HEK293T (cell line): Measurements from ENCODE around the gene ZNF627.

Experiments
- CTCF ChIA-PET: fragments of 350-600 bp; formaldehyde crosslinking; extraction: SDS; loops from one replicate; lab custom pipeline; 2021; ENCODE audit warnings: antibody characterized with exemption, inconsistent platforms; lab: Yijun Ruan, JAX
- POLR2A ChIA-PET: fragments of 350-600 bp; formaldehyde crosslinking; extraction: SDS; loops from one replicate; lab custom pipeline; 2020; ENCODE audit warnings: antibody characterized with exemption, inconsistent platforms; lab: Yijun Ruan, JAX
- DNase-seq: peaks from one replicate; pipeline ENCODE4 v3.0.0; 2012; ENCODE audit warnings: mixed read lengths; ENCODE audit errors: extremely low spot score
- ARNT ChIP-seq: fragments of 450-650 bp; IDR thresholded peaks from 2 replicates; pipeline ENCODE4 v1.6.1; 2017; ENCODE audit warnings: mild to moderate bottlenecking
- BHLHE40 ChIP-seq: fragments of 450-650 bp; IDR thresholded peaks from 2 replicates; pipeline ENCODE4 v1.6.1; 2016; ENCODE audit warnings: mild to moderate bottlenecking, moderate library complexity, borderline replicate concordance
- CTBP1 ChIP-seq: fragments of 450-650 bp; IDR thresholded peaks from 2 replicates; pipeline ENCODE4 v1.6.1; 2016; ENCODE audit warnings: borderline replicate concordance
- ELF4 ChIP-seq: fragments of 450-650 bp; IDR thresholded peaks from 2 replicates; pipeline ENCODE4 v1.6.1; 2017; ENCODE audit warnings: antibody characterized with exemption
- FOXA1 ChIP-seq: fragments of 450-650 bp; IDR thresholded peaks from 2 replicates; pipeline ENCODE4 v1.6.1; 2016; ENCODE audit warnings: mild to moderate bottlenecking
- FOXK2 ChIP-seq: fragments of 450-650 bp; IDR thresholded peaks from 2 replicates; pipeline ENCODE4 v1.6.1; 2016; ENCODE audit warnings: mild to moderate bottlenecking
- FOXM1 ChIP-seq: fragments of 450-650 bp; IDR thresholded peaks from 2 replicates; pipeline ENCODE4 v1.6.1; 2017; ENCODE audit warnings: mild to moderate bottlenecking, borderline replicate concordance
- HDGF ChIP-seq: fragments of 450-650 bp; IDR thresholded peaks from 2 replicates; pipeline ENCODE4 v1.6.1; 2017; ENCODE audit warnings: antibody characterized with exemption, borderline replicate concordance
- L3MBTL2 ChIP-seq: fragments of 450-650 bp; conservative IDR thresholded peaks from 2 replicates; pipeline ENCODE4 v1.6.1; 2016; ENCODE audit warnings: mild to moderate bottlenecking
- LEF1 ChIP-seq: fragments of 450-650 bp; IDR thresholded peaks from 2 replicates; pipeline ENCODE4 v1.6.1; 2017; ENCODE audit warnings: mild to moderate bottlenecking, borderline replicate concordance
- NFRKB ChIP-seq: fragments of 450-650 bp; IDR thresholded peaks from 2 replicates; pipeline ENCODE4 v1.6.1; 2016; ENCODE audit warnings: mild to moderate bottlenecking, moderate library complexity
- SP1 ChIP-seq: fragments of 450-650 bp; IDR thresholded peaks from 2 replicates; pipeline ENCODE4 v1.6.1; 2017
- SUZ12 ChIP-seq: fragments of 450-650 bp; IDR thresholded peaks from 2 replicates; pipeline ENCODE4 v1.6.1; 2016; ENCODE audit warnings: mild to moderate bottlenecking
- TARDBP ChIP-seq: fragments of 450-650 bp; IDR thresholded peaks from 2 replicates; pipeline ENCODE4 v1.6.1; 2016
- ZNF384 ChIP-seq: fragments of 450-650 bp; IDR thresholded peaks from 2 replicates; pipeline ENCODE4 v1.6.1; 2016
- TF ChIP-seq, protein P1 (sequence below): fragments of 450-650 bp; IDR thresholded peaks from 2 replicates; pipeline ENCODE4 v1.6.1; 2016

ZNF627 gene

DNA sequence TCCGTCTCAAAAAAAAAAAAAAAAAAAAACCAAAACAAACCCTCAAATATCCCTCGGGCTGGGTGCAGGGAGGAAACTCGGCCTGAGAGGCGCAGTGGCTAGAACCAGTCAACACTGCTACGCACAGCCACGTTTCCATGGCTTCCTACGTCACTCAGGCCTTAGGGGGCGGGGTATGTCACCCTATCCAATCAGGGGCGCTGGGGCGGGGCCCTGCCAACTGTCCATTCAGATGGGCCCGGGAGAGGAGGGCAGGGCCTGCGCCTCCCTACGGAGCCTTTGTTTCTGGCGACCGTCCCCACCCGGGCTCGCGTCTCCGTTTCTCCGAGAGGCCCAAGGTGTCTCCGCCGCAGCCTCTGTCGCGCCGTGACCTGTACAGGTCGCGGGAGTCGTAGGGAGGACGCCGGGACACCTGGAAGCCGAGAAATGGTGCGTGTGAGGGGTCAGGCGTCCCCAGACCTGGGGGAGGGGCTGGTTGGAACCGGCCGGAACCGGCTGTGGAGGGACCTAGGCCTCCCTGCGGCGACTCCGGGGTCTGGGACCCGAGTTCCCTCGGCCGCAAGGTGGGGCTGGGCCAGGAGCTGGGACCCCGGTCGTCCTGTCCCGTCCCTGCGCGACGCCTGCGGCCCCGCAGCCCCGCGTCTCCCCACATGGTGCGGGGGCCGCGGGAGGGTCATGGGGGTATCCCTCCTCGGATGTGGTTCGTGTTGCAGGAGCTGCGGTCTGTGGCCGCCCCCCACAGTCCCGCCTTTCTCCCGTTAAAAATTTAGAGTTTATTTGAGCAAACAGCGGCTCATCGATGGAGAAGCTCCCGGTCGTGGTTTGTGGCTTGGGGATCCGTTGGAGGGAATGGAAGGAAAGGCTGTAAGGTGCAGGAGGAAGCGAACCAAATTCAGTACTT lies at the start of gene ZNF627:
TSS of gene ZNF627 (plus strand) at position 282 of the 901 bp plus-strand sequence. CDS start at position 427, 145 bp downstream.
- CTCF ChIA-PET, result no interaction called here
- POLR2A ChIA-PET, result interaction anchor here (0.7 to 1.6 kb wide), 7 partner anchors 12 to 1931 kb away, joined by 3 to 7 read pairs (median 3); partner anchors contain the start of genes ECSIT and ELOF1
- peak; percentile 96 for DNase-seq
- TF ChIP-seq NFRKB, result no peak
- no peak for TF ChIP-seq SP1
- TF ChIP-seq FOXM1, result no peak
- TF ChIP-seq SUZ12, result no peak
- peak; percentile 97 for TF ChIP-seq ZNF384
- no peak for TF ChIP-seq TARDBP
- TF ChIP-seq FOXK2, result no peak
- no peak for TF ChIP-seq ARNT
- TF ChIP-seq L3MBTL2, result no peak; the same call in none of the 2 replicates
- TF ChIP-seq FOXA1, result no peak
- TF ChIP-seq BHLHE40, result no peak
- TF ChIP-seq, protein P1, sequence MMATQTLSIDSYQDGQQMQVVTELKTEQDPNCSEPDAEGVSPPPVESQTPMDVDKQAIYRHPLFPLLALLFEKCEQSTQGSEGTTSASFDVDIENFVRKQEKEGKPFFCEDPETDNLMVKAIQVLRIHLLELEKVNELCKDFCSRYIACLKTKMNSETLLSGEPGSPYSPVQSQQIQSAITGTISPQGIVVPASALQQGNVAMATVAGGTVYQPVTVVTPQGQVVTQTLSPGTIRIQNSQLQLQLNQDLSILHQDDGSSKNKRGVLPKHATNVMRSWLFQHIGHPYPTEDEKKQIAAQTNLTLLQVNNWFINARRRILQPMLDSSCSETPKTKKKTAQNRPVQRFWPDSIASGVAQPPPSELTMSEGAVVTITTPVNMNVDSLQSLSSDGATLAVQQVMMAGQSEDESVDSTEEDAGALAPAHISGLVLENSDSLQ, result peak; percentile 98

DNA sequence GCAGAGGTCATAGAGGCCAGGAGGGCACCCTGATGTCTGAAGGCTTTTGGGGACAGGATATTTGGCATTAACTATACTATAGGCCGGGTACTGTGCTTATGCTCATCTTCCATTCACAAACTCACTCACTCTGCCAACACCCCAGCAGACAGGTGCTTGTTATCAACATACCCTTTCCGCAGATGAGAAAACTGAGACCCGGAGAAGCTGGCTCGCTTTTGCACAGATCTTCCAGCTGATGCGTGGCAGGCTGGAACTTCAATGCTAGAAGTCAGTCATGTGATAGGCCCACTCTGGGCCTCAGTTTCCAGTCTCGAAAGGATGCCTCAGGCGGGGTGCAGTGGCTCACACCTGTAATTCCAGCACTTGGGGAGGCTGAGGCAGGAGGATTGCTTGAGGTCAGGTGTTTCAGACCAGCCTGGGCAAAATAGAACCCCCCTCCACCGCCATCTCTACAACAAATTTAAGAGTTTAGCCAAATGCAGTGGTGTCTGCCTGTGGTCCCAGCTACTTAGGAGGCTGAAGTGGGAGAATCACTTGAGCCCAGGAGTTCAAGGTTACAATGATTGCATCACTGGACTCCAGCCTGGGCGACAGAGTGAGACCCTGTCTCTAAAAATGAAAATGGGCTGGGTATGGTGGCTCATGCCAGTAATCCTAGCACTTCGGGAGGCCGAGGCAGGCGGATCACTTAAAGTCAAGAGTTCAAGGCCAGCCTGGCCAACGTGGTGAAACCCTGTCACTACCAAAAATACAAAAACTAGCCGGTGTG lies 49.2 kb upstream of the ZNF627 start:
- TF ChIP-seq ZNF384, result no peak
- no peak for TF ChIP-seq FOXA1
- TF ChIP-seq LEF1, result no peak
- TF ChIP-seq SUZ12, result no peak
- TF ChIP-seq HDGF, result no peak
- TF ChIP-seq BHLHE40, result no peak
- POLR2A ChIA-PET, result interaction anchor here (0.7 kb wide), 1 partner anchor 18 kb away, joined by 3 read pairs; no protein-coding TSS in a partner anchor
- CTCF ChIA-PET, result interaction anchor here (0.8 kb wide), 1 partner anchor 179 kb away, joined by 3 read pairs; no protein-coding TSS in a partner anchor
- DNase-seq, result no peak

DNA sequence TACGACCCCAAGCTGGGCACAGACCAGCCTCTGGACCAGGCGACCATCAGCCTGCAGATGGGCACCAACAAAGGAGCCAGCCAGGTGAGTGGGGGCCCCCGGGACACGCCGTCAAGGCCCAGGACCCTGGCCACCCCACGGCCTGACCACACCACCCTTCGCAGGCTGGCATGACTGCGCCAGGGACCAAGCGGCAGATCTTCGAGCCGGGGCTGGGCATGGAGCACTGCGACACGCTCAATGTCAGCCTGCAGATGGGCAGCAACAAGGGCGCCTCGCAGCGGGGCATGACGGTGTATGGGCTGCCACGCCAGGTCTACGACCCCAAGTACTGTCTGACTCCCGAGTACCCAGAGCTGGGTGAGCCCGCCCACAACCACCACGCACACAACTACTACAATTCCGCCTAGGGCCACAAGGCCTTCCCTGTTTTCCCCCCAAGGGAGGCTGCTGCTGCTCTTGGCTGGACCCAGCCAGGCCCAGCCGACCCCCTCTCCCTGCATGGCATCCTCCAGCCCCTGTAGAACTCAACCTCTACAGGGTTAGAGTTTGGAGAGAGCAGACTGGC lies 47.8 kb upstream of the ZNF627 start:
- ChIA-PET CTCF (no interaction called here), POLR2A (no interaction called here)
- DNase-seq, result no peak
- TF ChIP-seq BHLHE40, result no peak
- TF ChIP-seq ZNF384, result no peak
- no peak for TF ChIP-seq SUZ12
- no peak for TF ChIP-seq TARDBP

DNA sequence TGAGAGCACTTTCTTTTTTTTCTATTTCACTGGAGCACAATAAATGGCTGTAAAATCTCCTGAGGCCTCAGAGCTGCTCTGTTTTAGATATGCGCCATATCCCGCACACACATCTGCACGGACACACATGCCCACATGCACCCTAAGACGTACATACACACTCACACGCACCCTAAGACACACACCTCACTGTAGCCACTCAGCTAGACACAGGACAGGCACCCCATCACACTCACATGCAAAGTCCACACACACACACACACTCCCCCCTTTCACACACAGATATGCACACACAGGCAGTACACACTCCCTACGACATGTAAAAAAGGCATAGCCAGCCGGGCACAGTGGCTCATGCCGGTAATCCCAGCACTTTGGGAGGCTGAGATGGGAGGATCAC lies 47.0 kb upstream of the ZNF627 start:
- no peak for DNase-seq
- POLR2A ChIA-PET, result no interaction called here
- no peak for TF ChIP-seq TARDBP
- TF ChIP-seq L3MBTL2, result no peak
- no peak for TF ChIP-seq FOXK2
- no peak for TF ChIP-seq LEF1
- no peak for TF ChIP-seq CTBP1
- no peak for TF ChIP-seq NFRKB
- no peak for TF ChIP-seq SUZ12
- no peak for TF ChIP-seq ZNF384
- no peak for TF ChIP-seq ARNT
- no peak for TF ChIP-seq BHLHE40
- TF ChIP-seq HDGF, result no peak
- TF ChIP-seq FOXM1, result no peak
- TF ChIP-seq FOXA1, result no peak
- no peak for TF ChIP-seq ELF4
- TF ChIP-seq, protein P1, result no peak
- no peak for TF ChIP-seq SP1
- CTCF ChIA-PET, result no interaction called here

DNA sequence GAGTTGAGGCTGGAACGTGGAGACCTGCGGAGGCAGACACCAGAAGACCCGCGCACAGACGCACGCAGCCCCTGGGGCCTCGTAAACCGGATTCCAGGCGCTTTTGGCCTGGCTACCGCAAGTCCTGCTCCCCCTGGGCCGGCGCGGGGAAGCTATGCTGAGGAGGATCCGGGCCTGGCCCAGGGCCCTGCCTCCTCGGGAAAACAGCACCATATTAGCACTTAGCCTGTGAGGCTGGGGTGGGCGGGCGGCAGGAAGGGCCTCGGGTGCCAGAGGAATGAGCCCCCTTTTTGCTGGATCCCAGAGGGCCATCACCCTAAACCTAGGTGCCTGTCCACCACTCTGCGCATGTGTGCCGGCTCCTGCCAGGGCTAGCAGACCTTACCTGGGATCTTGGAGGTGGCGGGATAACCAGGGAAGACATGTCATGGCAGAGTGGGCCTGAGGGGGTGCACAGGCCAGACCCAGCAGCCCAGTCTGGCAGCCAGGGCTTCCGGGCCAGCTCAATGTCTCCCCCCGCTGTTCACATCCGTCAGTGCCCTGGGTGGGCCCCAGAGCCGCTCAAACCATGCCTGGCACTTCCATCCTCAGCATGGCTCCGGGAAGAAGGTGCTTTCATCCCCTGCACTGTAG lies 45.6 kb upstream of the ZNF627 start:
- ChIA-PET POLR2A (no interaction called here), CTCF (interaction anchor here (0.9 kb wide), 1 partner anchor 23 kb away, joined by 3 read pairs; the partner anchor contains the start of gene ECSIT)
- TF ChIP-seq FOXK2 (no peak), TARDBP (no peak), ARNT (no peak), BHLHE40 (no peak), SUZ12 (no peak), FOXA1 (no peak), ELF4 (no peak), HDGF (no peak), LEF1 (no peak), CTBP1 (no peak), FOXM1 (no peak), NFRKB (no peak), L3MBTL2 (no peak), ZNF384 (no peak)
- TF ChIP-seq, protein P1, result no peak
- DNase-seq, result peak; percentile 59
